B cell (primary cell): ENCODE results near the gene SCNN1B.

ENCODE experiments used
- EZH2 ChIP-seq: IDR thresholded peaks from 2 replicates; pipeline ENCODE4 v1.6.1; 2012; ENCODE audit warnings: borderline replicate concordance, low read depth, mild to moderate bottlenecking, moderate library complexity, low read length; ENCODE audit not compliant: insufficient read depth, poor library complexity, severe bottlenecking
- TF ChIP-seq, protein P1 (sequence below): fragments of 200-600 bp; IDR thresholded peaks from one replicate; pipeline ENCODE4 v1.8.0; 2022; ENCODE audit warnings: antibody characterized with exemption, mild to moderate bottlenecking

DNA sequence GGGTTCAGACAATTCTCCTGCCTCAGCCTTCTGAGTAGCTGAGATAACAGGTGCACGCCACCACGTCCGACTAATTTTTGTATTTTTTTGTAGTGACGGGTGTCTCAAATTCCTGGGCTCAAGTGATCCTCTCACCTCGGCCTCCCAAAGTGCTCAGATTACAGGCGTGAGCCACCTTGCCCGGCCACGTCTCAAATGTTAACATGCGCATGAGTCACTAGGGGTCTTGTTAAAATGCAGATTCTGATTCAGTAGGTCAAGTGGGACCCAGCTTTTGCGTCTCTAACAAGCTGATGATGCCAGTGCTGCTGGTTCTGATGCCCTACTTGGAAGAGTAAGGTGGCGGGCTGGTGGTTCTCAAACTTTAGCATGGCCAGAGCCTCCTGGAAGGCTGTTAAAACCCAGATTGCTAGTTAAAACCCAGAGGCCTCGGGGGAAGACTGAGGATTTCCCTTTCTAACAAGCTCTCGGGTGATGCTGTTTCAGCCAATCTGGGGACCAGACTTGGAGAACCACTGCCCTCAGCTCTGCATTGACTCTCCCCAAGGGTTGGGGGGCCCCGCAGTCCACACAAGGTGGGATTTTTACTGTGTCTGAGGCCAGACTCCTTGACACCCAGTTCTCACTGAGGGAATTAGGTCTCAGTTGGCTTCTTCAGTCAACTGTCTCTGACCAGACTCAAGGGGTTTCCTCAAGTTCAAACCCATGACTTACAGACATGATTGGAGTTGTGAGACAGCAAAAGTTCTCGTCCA is 17.9 kb downstream of the SCNN1B start:
- TF ChIP-seq, protein P1, sequence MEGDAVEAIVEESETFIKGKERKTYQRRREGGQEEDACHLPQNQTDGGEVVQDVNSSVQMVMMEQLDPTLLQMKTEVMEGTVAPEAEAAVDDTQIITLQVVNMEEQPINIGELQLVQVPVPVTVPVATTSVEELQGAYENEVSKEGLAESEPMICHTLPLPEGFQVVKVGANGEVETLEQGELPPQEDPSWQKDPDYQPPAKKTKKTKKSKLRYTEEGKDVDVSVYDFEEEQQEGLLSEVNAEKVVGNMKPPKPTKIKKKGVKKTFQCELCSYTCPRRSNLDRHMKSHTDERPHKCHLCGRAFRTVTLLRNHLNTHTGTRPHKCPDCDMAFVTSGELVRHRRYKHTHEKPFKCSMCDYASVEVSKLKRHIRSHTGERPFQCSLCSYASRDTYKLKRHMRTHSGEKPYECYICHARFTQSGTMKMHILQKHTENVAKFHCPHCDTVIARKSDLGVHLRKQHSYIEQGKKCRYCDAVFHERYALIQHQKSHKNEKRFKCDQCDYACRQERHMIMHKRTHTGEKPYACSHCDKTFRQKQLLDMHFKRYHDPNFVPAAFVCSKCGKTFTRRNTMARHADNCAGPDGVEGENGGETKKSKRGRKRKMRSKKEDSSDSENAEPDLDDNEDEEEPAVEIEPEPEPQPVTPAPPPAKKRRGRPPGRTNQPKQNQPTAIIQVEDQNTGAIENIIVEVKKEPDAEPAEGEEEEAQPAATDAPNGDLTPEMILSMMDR, result no peak
- no peak for TF ChIP-seq EZH2
